Transverse colon (tissue), 4 donors: ENCODE data around the gene ZBTB20.

Experiments used
- EP300 ChIP-seq: sonication (generic); formaldehyde crosslinking; IDR thresholded peaks from one replicate; pipeline ENCODE4 v1.6.1; 2017; ENCODE audit warnings: antibody characterized with exemption, low read depth
- POLR2A ChIP-seq: fragments of 450-650 bp; IDR thresholded peaks from one replicate; pipeline ENCODE4 v1.6.1; 2016; ENCODE audit warnings: antibody characterized with exemption, mild to moderate bottlenecking, moderate library complexity
- POLR2AphosphoS5 ChIP-seq, 3 donors: sonication (generic); formaldehyde crosslinking; IDR thresholded peaks; one replicate each; pipeline ENCODE4 v1.6.1; 2016; ENCODE audit warnings: antibody characterized with exemption in 3 of 3
- TF ChIP-seq, protein P1 (sequence below), 5 experiments: fragments of 200-600 bp in 3 of 5; fragments of 450-650 bp in 2 of 5; sonication (generic) in 3 of 5; IDR thresholded peaks; 1 replicate in 2 of 5; 2 replicates in 3 of 5; pipeline ENCODE4 v1.5.1; 2016 to 2017; ENCODE audit warnings: antibody characterized with exemption in 5 of 5, inconsistent platforms in 3 of 5, mild to moderate bottlenecking in 2 of 5, moderate library complexity in 1 of 5

DNA sequence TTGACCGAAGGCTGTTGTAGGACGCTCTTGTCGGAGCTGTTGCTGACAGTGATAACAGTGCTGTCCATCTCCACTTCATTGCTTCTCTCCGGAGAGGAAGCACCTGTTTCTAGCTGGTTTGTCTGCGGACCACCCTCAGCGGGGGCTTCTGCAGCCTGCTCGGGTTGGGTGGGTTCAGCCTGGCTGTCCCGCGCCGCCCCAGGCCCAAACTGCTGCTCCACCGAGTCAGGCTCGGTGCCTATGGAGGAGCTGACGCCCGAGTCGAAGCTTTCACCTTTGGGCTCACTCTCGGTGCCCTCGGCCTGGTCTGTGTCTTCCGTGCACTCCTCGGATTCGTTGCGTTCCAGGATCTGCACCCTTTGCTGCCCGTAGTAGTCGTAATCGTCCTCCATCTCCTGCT is 796.4 kb downstream of the ZBTB20 start:
- TF ChIP-seq, protein P1, sequence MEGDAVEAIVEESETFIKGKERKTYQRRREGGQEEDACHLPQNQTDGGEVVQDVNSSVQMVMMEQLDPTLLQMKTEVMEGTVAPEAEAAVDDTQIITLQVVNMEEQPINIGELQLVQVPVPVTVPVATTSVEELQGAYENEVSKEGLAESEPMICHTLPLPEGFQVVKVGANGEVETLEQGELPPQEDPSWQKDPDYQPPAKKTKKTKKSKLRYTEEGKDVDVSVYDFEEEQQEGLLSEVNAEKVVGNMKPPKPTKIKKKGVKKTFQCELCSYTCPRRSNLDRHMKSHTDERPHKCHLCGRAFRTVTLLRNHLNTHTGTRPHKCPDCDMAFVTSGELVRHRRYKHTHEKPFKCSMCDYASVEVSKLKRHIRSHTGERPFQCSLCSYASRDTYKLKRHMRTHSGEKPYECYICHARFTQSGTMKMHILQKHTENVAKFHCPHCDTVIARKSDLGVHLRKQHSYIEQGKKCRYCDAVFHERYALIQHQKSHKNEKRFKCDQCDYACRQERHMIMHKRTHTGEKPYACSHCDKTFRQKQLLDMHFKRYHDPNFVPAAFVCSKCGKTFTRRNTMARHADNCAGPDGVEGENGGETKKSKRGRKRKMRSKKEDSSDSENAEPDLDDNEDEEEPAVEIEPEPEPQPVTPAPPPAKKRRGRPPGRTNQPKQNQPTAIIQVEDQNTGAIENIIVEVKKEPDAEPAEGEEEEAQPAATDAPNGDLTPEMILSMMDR (IDR thresholded peaks at IDR 0.05), result no peak
- TF ChIP-seq EP300 (no peak), POLR2A (no peak), POLR2AphosphoS5 (IDR thresholded peaks at IDR 0.05) (no peak)
